GM23248 (cell line): ENCODE measurements around the gene SH3RF2. TPM values are rescaled to one million over a fixed set of nuclear protein-coding genes. Genes with fewer than 3 reads are reported as not detected.

Experiments
- DNase-seq: peaks from one replicate; pipeline ENCODE4 v3.0.0-alpha.2; 2015
- H2AFZ ChIP-seq: fragments of 200-600 bp; sonication (generic); 2 replicates; pipeline ENCODE4 v1.6.1; 2016; ENCODE audit warnings: antibody characterized with exemption
- H3F3A ChIP-seq: fragments of 200-600 bp; sonication (generic); 2 replicates; pipeline ENCODE4 v1.6.1; 2016; ENCODE audit warnings: mild to moderate bottlenecking, antibody characterized with exemption, mixed run types; ENCODE audit not compliant: insufficient read depth
- H3K27ac ChIP-seq: fragments of 200-600 bp; sonication (generic); 2 replicates; pipeline ENCODE4 v1.5.1; 2016; ENCODE audit warnings: mild to moderate bottlenecking
- H3K27me3 ChIP-seq: fragments of 200-600 bp; sonication (generic); replicated peaks from 2 replicates; pipeline ENCODE4 v1.6.1; 2016; ENCODE audit warnings: mild to moderate bottlenecking; ENCODE audit not compliant: insufficient read depth
- H3K36me3 ChIP-seq: fragments of 200-600 bp; sonication (generic); 2 replicates; pipeline ENCODE4 v1.6.1; 2016; ENCODE audit warnings: low read depth, mild to moderate bottlenecking
- H3K4me1 ChIP-seq: fragments of 200-600 bp; sonication (generic); 2 replicates; pipeline ENCODE4 v1.6.1; 2016; ENCODE audit warnings: mild to moderate bottlenecking; ENCODE audit not compliant: insufficient read depth
- H3K4me2 ChIP-seq: fragments of 200-600 bp; sonication (generic); one replicate; pipeline ENCODE4 v1.6.1; 2016; ENCODE audit warnings: mild to moderate bottlenecking; ENCODE audit not compliant: unreplicated experiment
- H3K4me3 ChIP-seq: fragments of 200-600 bp; sonication (generic); 2 replicates; pipeline ENCODE4 v1.5.1; 2016; ENCODE audit warnings: mild to moderate bottlenecking
- H3K79me2 ChIP-seq: fragments of 200-600 bp; sonication (generic); 2 replicates; pipeline ENCODE4 v1.6.1; 2016; ENCODE audit warnings: mild to moderate bottlenecking; ENCODE audit not compliant: insufficient read depth
- H3K9ac ChIP-seq: fragments of 200-600 bp; sonication (generic); 2 replicates; pipeline ENCODE4 v1.6.1; 2016; ENCODE audit warnings: mild to moderate bottlenecking
- H3K9me2 ChIP-seq: fragments of 200-600 bp; sonication (generic); 2 replicates; pipeline ENCODE4 v1.6.1; 2016; ENCODE audit warnings: mixed run types, mild to moderate bottlenecking, moderate library complexity; ENCODE audit not compliant: insufficient read depth
- H3K9me3 ChIP-seq: fragments of 200-600 bp; sonication (generic); one replicate; pipeline ENCODE4 v1.6.1; 2017; ENCODE audit warnings: low read depth
- H4K20me1 ChIP-seq: fragments of 200-600 bp; sonication (generic); 2 replicates; pipeline ENCODE4 v1.6.0; 2016; ENCODE audit not compliant: insufficient read depth
- EZH2 ChIP-seq: fragments of 200-600 bp; sonication (generic); IDR thresholded peaks from 2 replicates; pipeline ENCODE4 v1.6.1; 2018; ENCODE audit warnings: antibody characterized with exemption, mild to moderate bottlenecking; ENCODE audit not compliant: insufficient read depth, poor library complexity, severe bottlenecking
- EZH2phosphoT487 ChIP-seq: fragments of 200-600 bp; sonication (generic); IDR thresholded peaks from 2 replicates; pipeline ENCODE4 v1.6.1; 2018; ENCODE audit warnings: antibody characterized with exemption, moderate library complexity, mild to moderate bottlenecking, low read depth; ENCODE audit not compliant: insufficient read depth
- WGBS, 2 experiments: methylation state at CpG; one replicate each; pipeline ENCODE4 v1.1.6; 2015 to 2017; ENCODE audit warnings: low lambda C conversion rate in 2 of 2, low coverage in 1 of 2; ENCODE audit errors: missing lambda C conversion rate in 2 of 2; 5-methylcytosine and 5-hydroxymethylcytosine counted together
- in situ Hi-C: fragments of 300-500 bp; cut with MboI; formaldehyde crosslinking; loops from 2 replicates; pipeline ENCODE4 v1.15.0; 2020
- polyA plus RNA-seq: library from polyadenylated mRNA; unstranded; fragments of >200 nt; fragmentation: Nextera tagmentation; extraction: Ambion mirVana; gene quantifications from 2 replicates; pipeline ENCODE4 v1.2.1, GENCODE V29; 2016
- total RNA-seq: library from RNA; depleted of rRNA; stranded (reverse); fragments of >200 nt; shearing (Covaris generic); gene quantifications from 2 replicates; pipeline ENCODE4 v1.2.3, GENCODE V29; 2014

SH3RF2 gene
- total and polyA plus RNA-seq, 2 experiments from 2014 or later: 0.21 TPM; not detected in 1

GRCh38 chr5:146052780-146053179 lies 116.4 kb downstream of the SH3RF2 start:
- in situ Hi-C loops: loop anchor here (25.0 kb wide), 1 partner anchor 1840 kb away; no protein-coding TSS in a partner anchor
- no peaks in the 10 kb centered on the region for H3K36me3 ChIP-seq
- no peak for DNase-seq

GRCh38 chr5:146055432-146055831 lies 119.1 kb downstream of the SH3RF2 start:
- H3K9me3 ChIP-seq: no peaks in the 10 kb centered on the region
- peaks cover 25% of the 10 kb centered on the region for H3K27me3 ChIP-seq
- no peak overlapping the region for H2AFZ ChIP-seq
- H3K4me2 ChIP-seq: no peak overlapping the region
- no peaks in the 10 kb centered on the region for H3K9me2 ChIP-seq
- H3K79me2 ChIP-seq: no peaks in the 10 kb centered on the region
- H3K4me3 ChIP-seq: no peak overlapping the region
- H3F3A ChIP-seq: no peaks in the 10 kb centered on the region
- no peak overlapping the region for H3K27ac ChIP-seq
- no peaks in the 10 kb centered on the region for H3K36me3 ChIP-seq
- 31 to 34% methylated on average over 2 of the region's 2 CpGs for WGBS, 2 experiments
- no peak overlapping the region for H3K9ac ChIP-seq
- no peaks in the 10 kb centered on the region for H4K20me1 ChIP-seq
- DNase-seq: no peak
- TF ChIP-seq EZH2phosphoT487 (no peak), EZH2 (no peak)
- H3K4me1 ChIP-seq: no peaks in the 10 kb centered on the region; the same call in 1 of the 2 replicates
- in situ Hi-C loops: loop anchor here (25.0 kb wide), 1 partner anchor 1843 kb away; no protein-coding TSS in a partner anchor

More at GRCh38 chr5:146052780-146053179, 116.4 kb downstream of the SH3RF2 start:
- H3K4me2 ChIP-seq: no peak overlapping the region
- no peaks in the 10 kb centered on the region for H3K9me3 ChIP-seq
- H3K9me2 ChIP-seq: no peaks in the 10 kb centered on the region
- no peak overlapping the region for H3K4me3 ChIP-seq
- no peaks in the 10 kb centered on the region; the same call in 1 of the 2 replicates for H3K4me1 ChIP-seq
- H3K27ac ChIP-seq: no peak overlapping the region
- no peak for TF ChIP-seq EZH2
- TF ChIP-seq EZH2phosphoT487: no peak
- no peak overlapping the region for H2AFZ ChIP-seq
- H3K79me2 ChIP-seq: no peaks in the 10 kb centered on the region
- H3K9ac ChIP-seq: no peak overlapping the region
- no peaks in the 10 kb centered on the region for H3F3A ChIP-seq
- no peaks in the 10 kb centered on the region for H4K20me1 ChIP-seq
- H3K27me3 ChIP-seq: peaks cover 18% of the 10 kb centered on the region

DNA sequence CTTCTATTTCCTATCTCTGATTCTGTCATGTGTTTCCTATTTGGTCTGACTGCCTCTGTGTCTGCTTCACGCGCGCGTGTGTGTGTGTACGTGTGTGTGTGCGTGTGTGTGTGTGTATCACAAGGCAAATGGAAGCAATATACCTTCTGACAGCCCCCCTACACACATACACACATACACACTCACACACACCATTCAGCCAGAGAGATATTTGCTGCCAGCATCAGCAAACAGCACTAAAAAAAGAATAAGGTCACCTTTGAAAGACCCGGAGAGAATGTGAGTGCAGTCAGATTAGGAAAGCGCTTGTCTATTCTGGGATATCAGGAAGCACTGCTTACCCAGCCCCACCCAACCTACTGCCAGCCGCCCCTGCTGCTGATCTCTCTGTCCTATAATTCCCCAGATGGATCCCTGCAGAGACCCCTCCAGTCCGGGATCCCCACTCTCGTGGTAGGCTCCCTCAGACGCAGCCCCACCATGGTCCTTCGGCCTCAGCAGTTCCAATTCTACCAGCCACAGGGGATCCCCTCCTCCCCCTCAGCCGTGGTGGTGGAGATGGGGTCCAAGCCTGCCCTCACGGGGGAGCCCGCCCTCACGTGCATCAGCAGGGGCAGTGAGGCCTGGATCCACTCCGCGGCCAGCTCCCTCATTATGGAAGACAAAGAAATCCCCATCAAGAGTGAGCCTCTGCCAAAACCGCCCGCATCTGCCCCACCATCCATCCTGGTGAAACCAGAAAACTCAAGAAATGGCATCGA lies 123.3 kb downstream of the SH3RF2 start:
- no peak overlapping the region for H3K27ac ChIP-seq
- no peak overlapping the region for H2AFZ ChIP-seq
- no peaks in the 10 kb centered on the region for H3K4me1 ChIP-seq
- no peaks in the 10 kb centered on the region for H3K9me2 ChIP-seq
- no peak overlapping the region for H3K4me2 ChIP-seq
- H3K27me3 ChIP-seq: peaks cover 25% of the 10 kb centered on the region
- H3K9ac ChIP-seq: no peak overlapping the region
- H3K36me3 ChIP-seq: no peaks in the 10 kb centered on the region
- in situ Hi-C loops: loop anchor here (25.0 kb wide), 1 partner anchor 1847 kb away; no protein-coding TSS in a partner anchor
- no peaks in the 10 kb centered on the region for H4K20me1 ChIP-seq
- no peaks in the 10 kb centered on the region for H3K9me3 ChIP-seq
- TF ChIP-seq EZH2phosphoT487 (no peak), EZH2 (no peak)
- 45 to 46% methylated on average over 22 of the region's 22 CpGs for WGBS, 2 experiments
- no peaks in the 10 kb centered on the region for H3K79me2 ChIP-seq
- H3F3A ChIP-seq: no peaks in the 10 kb centered on the region
- no peak overlapping the region for H3K4me3 ChIP-seq
- DNase-seq: no peak

DNA sequence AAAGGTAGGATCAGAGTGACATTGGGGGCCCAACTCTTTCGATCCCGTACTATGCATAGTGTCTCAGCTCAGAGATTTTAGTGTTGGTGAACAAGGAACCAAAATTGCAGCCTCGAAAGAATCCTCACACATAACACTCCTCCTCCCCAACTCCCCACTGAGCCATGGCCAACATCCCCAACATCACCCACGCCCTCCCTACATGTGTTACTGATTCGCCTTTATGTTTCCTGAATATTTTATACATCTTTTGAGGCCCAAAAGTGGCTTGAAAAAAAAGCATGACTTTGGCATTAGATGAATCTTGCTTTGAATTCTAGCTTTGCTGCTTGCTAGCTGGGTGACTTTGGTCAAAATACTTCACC lies 123.8 kb downstream of the SH3RF2 start:
- Histone ChIP-seq H3K36me3 (no peaks in the 10 kb centered on the region), H3K9ac (no peak overlapping the region), H4K20me1 (no peaks in the 10 kb centered on the region), H3F3A (no peaks in the 10 kb centered on the region), H3K9me3 (no peaks in the 10 kb centered on the region), H3K4me2 (no peak overlapping the region), H3K79me2 (no peaks in the 10 kb centered on the region), H3K4me3 (no peak overlapping the region), H2AFZ (no peak overlapping the region), H3K27me3 (peaks cover 29% of the 10 kb centered on the region), H3K4me1 (no peaks in the 10 kb centered on the region), H3K9me2 (no peaks in the 10 kb centered on the region), H3K27ac (no peak overlapping the region)
- TF ChIP-seq EZH2: no peak
- TF ChIP-seq EZH2phosphoT487: no peak
- 69 to 77% methylated on average over 5 of the region's 5 CpGs for WGBS, 2 experiments
- DNase-seq: no peak
- in situ Hi-C loops: loop anchor here (25.0 kb wide), 1 partner anchor 1848 kb away; no protein-coding TSS in a partner anchor
